Activated CD4-positive, alpha-beta T cell treated with anti-CD3 and anti-CD28 coated beads, Interleukin-2, amount 10 ng/mL, durations not matched to agents 7 days and 5 days (primary cell): ENCODE measurements around the gene AGFG1. TPM values are rescaled to one million over a fixed set of nuclear protein-coding genes. Genes with fewer than 3 reads are reported as not detected.
"Not testable (repeated sequence)": the region's sequence is repeated elsewhere in the genome, so short reads cannot be mapped to it uniquely, and the experiment has no call there.

ENCODE experiments used
- CTCF ChIA-PET: fragments of 350-600 bp; sonication (Branson Sonifier 250); formaldehyde crosslinking; loops from one replicate; lab custom pipeline; 2021; ENCODE audit warnings: antibody characterized with exemption; lab: Charles Lee
- POLR2A ChIA-PET: fragments of 350-600 bp; sonication (Branson Sonifier 250); formaldehyde crosslinking; loops from one replicate; lab custom pipeline; 2021; ENCODE audit warnings: antibody characterized with exemption; lab: Charles Lee
- DNase-seq: peaks from one replicate; pipeline ENCODE4 v3.0.0-alpha.2; 2020
- H3K27ac Mint-ChIP-seq: one replicate; pipeline ENCODE4 v1.8.0; 2021; ENCODE audit warnings: mild to moderate bottlenecking, moderate library complexity, mixed read lengths
- H3K27me3 Mint-ChIP-seq: one replicate; pipeline ENCODE4 v1.8.0; 2021; ENCODE audit warnings: mixed read lengths
- H3K36me3 Mint-ChIP-seq: one replicate; pipeline ENCODE4 v1.8.0; 2021; ENCODE audit warnings: low read depth, mixed read lengths
- H3K4me1 Mint-ChIP-seq: one replicate; pipeline ENCODE4 v1.8.0; 2021; ENCODE audit warnings: mixed read lengths
- H3K4me3 Mint-ChIP-seq: one replicate; pipeline ENCODE4 v1.8.0; 2021; ENCODE audit warnings: mild to moderate bottlenecking, moderate library complexity, mixed read lengths
- H3K9me3 Mint-ChIP-seq: one replicate; pipeline ENCODE4 v1.8.0; 2021; ENCODE audit warnings: mixed read lengths
- total RNA-seq, 2 experiments: library from RNA; stranded (reverse); gene quantifications; one replicate each; pipeline ENCODE4 v1.2.3, GENCODE V29; 2021

The AGFG1 gene
- total RNA-seq, 2 experiments from 2014 or later = 59.9 to 80.1 TPM

- H3K27me3 Mint-ChIP-seq = no peaks in the 10 kb centered on the region
- peaks cover 35% of the 10 kb centered on the region for H3K4me1 Mint-ChIP-seq
- ChIA-PET CTCF (no interaction called here), POLR2A (no interaction called here)
- H3K36me3 Mint-ChIP-seq = peaks cover 10% of the 10 kb centered on the region
- H3K4me3 Mint-ChIP-seq = no peak overlapping the region
- no peaks in the 10 kb centered on the region for H3K9me3 Mint-ChIP-seq
- no peak for DNase-seq
- no peak overlapping the region for H3K27ac Mint-ChIP-seq
These were observed 38.1 kb downstream of the AGFG1 start for GRCh38 chr2:227509824-227510619.

- no peaks in the 10 kb centered on the region for H3K9me3 Mint-ChIP-seq
- ChIA-PET POLR2A (no interaction called here), CTCF (no interaction called here)
- no peak for DNase-seq
- H3K4me1 Mint-ChIP-seq = peaks cover 34% of the 10 kb centered on the region
- no peak overlapping the region for H3K4me3 Mint-ChIP-seq
- H3K36me3 Mint-ChIP-seq = peaks cover 7% of the 10 kb centered on the region
- no peak overlapping the region for H3K27ac Mint-ChIP-seq
- no peaks in the 10 kb centered on the region for H3K27me3 Mint-ChIP-seq
These were observed 38.6 kb downstream of the AGFG1 start for GRCh38 chr2:227510620-227510958.

DNA sequence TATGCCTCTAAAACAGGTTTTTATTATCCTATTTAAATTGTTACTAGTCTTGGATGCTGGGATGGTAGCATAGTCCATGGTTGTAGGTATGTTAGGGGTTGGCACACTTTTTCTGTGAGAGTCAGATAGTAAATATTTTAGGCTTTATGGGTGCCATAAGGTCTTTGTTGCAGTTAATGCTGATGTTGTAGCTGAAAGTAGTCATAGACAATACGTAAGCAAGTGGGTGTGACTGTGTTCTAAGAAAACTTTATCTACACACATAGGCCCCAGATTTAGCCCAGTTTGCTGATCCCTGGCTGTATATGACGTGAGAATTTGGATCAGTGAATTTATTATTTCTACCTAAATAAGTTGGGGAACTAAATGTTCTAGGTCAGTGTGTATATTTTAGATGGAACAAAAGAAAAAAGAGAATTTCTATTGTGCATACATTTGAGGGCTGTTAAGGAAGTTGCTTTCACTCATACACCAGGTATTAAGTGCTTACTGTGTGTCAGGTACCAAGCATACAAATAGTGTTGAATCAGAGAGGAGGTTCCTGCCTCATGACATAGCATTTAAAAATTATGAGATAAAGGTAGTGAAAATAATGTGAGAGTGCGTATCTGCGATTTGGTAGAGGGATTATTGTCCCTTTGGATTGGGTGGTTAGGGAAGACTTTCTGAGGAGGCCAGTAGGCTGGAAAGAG lies 39.4 kb downstream of the AGFG1 start:
- peaks cover 28% of the 10 kb centered on the region for H3K4me1 Mint-ChIP-seq
- no peaks in the 10 kb centered on the region for H3K27me3 Mint-ChIP-seq
- H3K27ac Mint-ChIP-seq = no peak overlapping the region
- ChIA-PET CTCF (no interaction called here), POLR2A (no interaction called here)
- DNase-seq = no peak
- peaks cover 5% of the 10 kb centered on the region for H3K36me3 Mint-ChIP-seq
- H3K4me3 Mint-ChIP-seq = no peak overlapping the region
- no peaks in the 10 kb centered on the region for H3K9me3 Mint-ChIP-seq

DNA sequence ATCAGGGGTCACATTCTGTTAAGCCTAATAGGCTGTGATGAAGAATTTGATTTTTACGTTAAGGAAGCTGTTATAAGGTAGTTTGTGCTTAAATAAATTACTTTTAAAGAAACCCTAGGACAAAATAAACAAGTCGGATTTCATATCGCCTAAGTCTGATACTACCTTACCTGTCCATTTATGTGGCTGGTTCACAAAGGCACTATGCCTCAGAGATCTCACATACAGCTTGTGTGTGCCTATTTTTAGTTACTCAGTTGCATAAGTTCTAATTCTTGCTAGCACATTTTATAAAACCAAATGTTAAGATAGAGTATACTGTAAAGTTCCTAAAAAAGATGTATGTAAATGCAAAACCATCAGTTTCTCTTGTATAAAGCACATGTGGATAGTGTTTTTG lies 40.0 kb downstream of the AGFG1 start:
- Mint-ChIP-seq H3K27me3 (no peaks in the 10 kb centered on the region), H3K36me3 (peaks cover 5% of the 10 kb centered on the region), H3K4me3 (no peak overlapping the region), H3K4me1 (peaks cover 24% of the 10 kb centered on the region), H3K9me3 (no peaks in the 10 kb centered on the region), H3K27ac (no peak overlapping the region)
- ChIA-PET POLR2A (no interaction called here), CTCF (no interaction called here)
- DNase-seq = no peak

DNA sequence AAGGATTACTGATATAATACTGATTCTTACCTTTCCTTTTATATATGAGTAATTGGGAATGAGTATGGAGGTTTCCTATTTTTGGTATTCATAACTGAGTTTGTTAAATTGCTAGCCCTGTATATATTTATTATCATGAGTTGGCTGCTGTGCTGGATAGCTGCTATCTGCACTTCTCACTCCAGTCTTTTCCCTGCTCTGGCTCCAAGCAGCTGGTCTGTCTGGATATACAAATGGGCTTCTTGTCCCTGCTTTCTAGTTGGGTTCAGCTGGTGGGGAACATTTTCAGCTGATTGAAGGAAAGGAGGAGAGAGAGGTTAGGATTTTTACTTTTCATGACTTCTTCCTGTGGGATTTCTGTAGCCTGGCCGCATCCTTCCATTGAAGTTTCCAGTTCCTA lies 41.2 kb downstream of the AGFG1 start:
- ChIA-PET CTCF (no interaction called here), POLR2A (no interaction called here)
- no peak overlapping the region for H3K27ac Mint-ChIP-seq
- DNase-seq = no peak
- no peaks in the 10 kb centered on the region for H3K27me3 Mint-ChIP-seq
- H3K9me3 Mint-ChIP-seq = no peaks in the 10 kb centered on the region
- H3K36me3 Mint-ChIP-seq = peaks cover 5% of the 10 kb centered on the region
- peaks cover 26% of the 10 kb centered on the region for H3K4me1 Mint-ChIP-seq
- H3K4me3 Mint-ChIP-seq = no peak overlapping the region

DNA sequence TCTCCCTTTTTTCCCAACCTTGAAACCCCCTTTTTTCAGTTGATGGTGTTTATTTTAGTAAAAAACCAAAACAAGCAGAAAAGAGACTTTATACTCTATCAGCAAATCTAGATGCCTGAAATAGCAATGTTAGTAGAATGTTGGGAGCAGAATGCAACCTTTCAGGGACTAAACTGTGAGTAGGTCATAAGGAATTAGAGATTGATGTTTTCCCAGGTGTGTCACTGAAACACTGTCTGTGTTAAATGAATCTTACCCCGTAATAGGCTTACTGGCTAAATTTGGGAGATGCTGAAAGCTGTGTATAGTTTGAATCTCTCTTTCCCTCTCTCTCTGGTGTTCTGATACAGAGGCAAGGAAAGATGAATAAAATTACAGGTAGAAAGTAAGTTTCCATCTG lies 43.8 kb downstream of the AGFG1 start:
- H3K27me3 Mint-ChIP-seq = no peaks in the 10 kb centered on the region
- H3K36me3 Mint-ChIP-seq = peaks cover 12% of the 10 kb centered on the region
- CTCF ChIA-PET = no interaction called here
- POLR2A ChIA-PET = no interaction called here
- H3K4me1 Mint-ChIP-seq = peaks cover 13% of the 10 kb centered on the region
- no peak overlapping the region for H3K27ac Mint-ChIP-seq
- H3K9me3 Mint-ChIP-seq = no peaks in the 10 kb centered on the region
- DNase-seq = no peak
- H3K4me3 Mint-ChIP-seq = no peak overlapping the region

- DNase-seq = no peak
- CTCF ChIA-PET = interaction anchor here (0.6 kb wide), 1 partner anchor 141 kb away, joined by 3 read pairs; no protein-coding TSS in a partner anchor
- no peak overlapping the region for H3K27ac Mint-ChIP-seq
- peaks cover 10% of the 10 kb centered on the region for H3K4me1 Mint-ChIP-seq
- POLR2A ChIA-PET = no interaction called here
- peaks cover 17% of the 10 kb centered on the region for H3K36me3 Mint-ChIP-seq
- H3K9me3 Mint-ChIP-seq = no peaks in the 10 kb centered on the region
- H3K4me3 Mint-ChIP-seq = no peak overlapping the region
- no peaks in the 10 kb centered on the region for H3K27me3 Mint-ChIP-seq
These were observed 45.8 kb downstream of the AGFG1 start for GRCh38 chr2:227517724-227518123.

- Mint-ChIP-seq H3K4me1 (peaks cover 10% of the 10 kb centered on the region), H3K36me3 (peaks cover 17% of the 10 kb centered on the region)
- DNase-seq, H3K9me3 Mint-ChIP-seq, H3K27me3 Mint-ChIP-seq, H3K4me3 Mint-ChIP-seq, POLR2A ChIA-PET, H3K27ac Mint-ChIP-seq: not testable (repeated sequence)
- CTCF ChIA-PET = interaction anchor here (0.6 kb wide), 1 partner anchor 141 kb away, joined by 3 read pairs; no protein-coding TSS in a partner anchor
These were observed 46.4 kb downstream of the AGFG1 start for GRCh38 chr2:227518278-227518865.

DNA sequence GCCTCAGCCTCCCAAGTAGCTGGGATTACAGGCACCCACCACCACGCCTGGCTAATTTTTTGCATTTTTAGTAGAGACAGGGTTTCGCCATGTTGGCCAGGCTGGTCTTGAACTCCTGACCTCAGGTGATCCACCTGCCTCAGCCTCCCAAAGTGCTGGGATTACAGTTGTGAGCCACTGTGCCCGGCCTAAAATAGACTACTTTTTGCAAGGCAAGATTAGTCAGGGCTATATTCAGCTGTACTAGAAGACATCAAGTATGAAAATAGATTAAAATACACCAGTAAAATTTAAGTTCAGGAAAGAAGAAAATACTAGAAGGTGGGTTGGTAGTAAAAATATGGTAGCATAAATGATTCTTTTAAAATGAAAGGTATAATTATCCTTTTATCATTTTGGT lies 49.2 kb downstream of the AGFG1 start:
- not testable (repeated sequence) for H3K27ac Mint-ChIP-seq
- peaks cover 28% of the 10 kb centered on the region for H3K36me3 Mint-ChIP-seq

DNA sequence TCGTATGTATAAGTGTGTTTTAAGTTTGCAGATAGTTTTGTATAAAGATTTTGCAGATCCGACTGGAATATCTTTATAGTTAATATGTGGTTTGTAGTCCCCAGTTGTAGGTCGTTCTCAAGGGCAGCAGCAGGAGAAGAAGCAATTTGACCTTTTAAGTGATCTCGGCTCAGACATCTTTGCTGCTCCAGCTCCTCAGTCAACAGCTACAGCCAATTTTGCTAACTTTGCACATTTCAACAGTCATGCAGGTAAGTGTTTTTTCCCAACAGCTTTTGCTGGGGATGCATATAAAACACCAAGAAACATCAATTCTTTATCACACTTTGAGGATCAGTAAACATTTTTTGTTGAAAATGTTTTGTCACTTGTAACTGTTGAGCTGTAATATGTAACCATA lies 52.7 kb downstream of the AGFG1 start:
- Mint-ChIP-seq H3K36me3 (peaks cover 45% of the 10 kb centered on the region), H3K27ac (no peak overlapping the region), H3K4me1 (peaks cover 4% of the 10 kb centered on the region), H3K9me3 (no peaks in the 10 kb centered on the region), H3K27me3 (no peaks in the 10 kb centered on the region), H3K4me3 (no peak overlapping the region)
- DNase-seq = no peak
- ChIA-PET POLR2A (no interaction called here), CTCF (no interaction called here)

More for the DNA sequence above, 49.2 kb downstream of the AGFG1 start:
- H3K9me3 Mint-ChIP-seq, POLR2A ChIA-PET, H3K4me3 Mint-ChIP-seq, H3K4me1 Mint-ChIP-seq, H3K27me3 Mint-ChIP-seq, DNase-seq, CTCF ChIA-PET: not testable (repeated sequence)

DNA sequence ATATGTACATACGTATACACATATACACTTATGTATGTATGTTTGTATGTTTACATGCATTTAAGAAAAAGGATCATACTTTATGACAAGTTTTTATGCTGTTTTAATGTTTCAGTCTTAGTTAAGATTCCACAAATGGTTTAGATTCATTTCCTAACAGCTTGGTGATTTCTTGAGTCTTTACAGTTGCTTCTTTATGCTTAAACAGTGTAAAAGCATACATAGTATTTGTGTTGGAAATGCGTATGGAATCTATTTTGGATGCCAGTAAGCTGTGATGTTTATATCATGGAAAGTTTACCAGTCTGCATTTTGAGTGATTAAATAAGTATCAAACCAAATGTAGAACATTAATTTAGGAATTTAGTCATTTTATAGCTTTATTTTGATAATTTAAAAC lies 55.4 kb downstream of the AGFG1 start:
- H3K27me3 Mint-ChIP-seq = no peaks in the 10 kb centered on the region
- no peak for DNase-seq
- CTCF ChIA-PET = interaction anchor here (0.5 kb wide), 1 partner anchor 1921 kb away, joined by 3 read pairs; no protein-coding TSS in a partner anchor

DNA sequence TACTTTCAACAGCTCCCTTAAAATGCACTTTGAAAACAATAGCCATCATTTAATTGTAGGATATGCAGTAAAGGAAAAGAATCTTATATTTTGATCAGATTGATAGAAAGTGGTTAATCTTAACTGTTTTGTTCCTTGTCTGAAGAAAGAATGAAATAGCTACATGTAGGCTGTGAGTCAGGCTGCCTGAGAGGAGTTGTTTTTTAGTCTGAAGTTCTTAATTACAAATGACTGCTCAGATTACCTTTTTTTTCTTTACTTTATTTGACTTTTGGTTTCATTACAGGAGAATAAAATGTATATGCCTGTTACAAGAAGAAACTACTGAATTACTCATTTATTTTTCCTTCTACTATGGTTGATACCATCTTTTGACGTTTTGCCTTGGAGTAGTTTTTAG lies 56.8 kb downstream of the AGFG1 start:
- CTCF ChIA-PET = no interaction called here
- H3K4me3 Mint-ChIP-seq = no peak overlapping the region
- peaks cover 4% of the 10 kb centered on the region for H3K4me1 Mint-ChIP-seq
- H3K27me3 Mint-ChIP-seq = no peaks in the 10 kb centered on the region
- peaks cover 55% of the 10 kb centered on the region for H3K36me3 Mint-ChIP-seq
- no peak for DNase-seq
- POLR2A ChIA-PET = no interaction called here
- H3K9me3 Mint-ChIP-seq = no peaks in the 10 kb centered on the region
- no peak overlapping the region for H3K27ac Mint-ChIP-seq

More for the DNA sequence above, 55.4 kb downstream of the AGFG1 start:
- POLR2A ChIA-PET = no interaction called here
- Mint-ChIP-seq H3K9me3 (no peaks in the 10 kb centered on the region), H3K4me3 (no peak overlapping the region), H3K36me3 (peaks cover 46% of the 10 kb centered on the region), H3K27ac (no peak overlapping the region), H3K4me1 (peaks cover 4% of the 10 kb centered on the region)

- POLR2A ChIA-PET = no interaction called here
- CTCF ChIA-PET = no interaction called here
- Mint-ChIP-seq H3K4me3 (no peak overlapping the region), H3K4me1 (peaks cover 5% of the 10 kb centered on the region), H3K27me3 (no peaks in the 10 kb centered on the region), H3K36me3 (peaks cover 45% of the 10 kb centered on the region), H3K27ac (no peak overlapping the region), H3K9me3 (no peaks in the 10 kb centered on the region)
- no peak for DNase-seq
These were observed 57.9 kb downstream of the AGFG1 start for GRCh38 chr2:227529871-227530270.
